ENCODE results near the gene ARL6IP5. TPM values are rescaled to one million over a fixed set of nuclear protein-coding genes. Genes with fewer than 3 reads are reported as not detected.

Gene ARL6IP5
- total RNA-seq, 1 experiment from 2014 or later: 25.4 TPM

DNA sequence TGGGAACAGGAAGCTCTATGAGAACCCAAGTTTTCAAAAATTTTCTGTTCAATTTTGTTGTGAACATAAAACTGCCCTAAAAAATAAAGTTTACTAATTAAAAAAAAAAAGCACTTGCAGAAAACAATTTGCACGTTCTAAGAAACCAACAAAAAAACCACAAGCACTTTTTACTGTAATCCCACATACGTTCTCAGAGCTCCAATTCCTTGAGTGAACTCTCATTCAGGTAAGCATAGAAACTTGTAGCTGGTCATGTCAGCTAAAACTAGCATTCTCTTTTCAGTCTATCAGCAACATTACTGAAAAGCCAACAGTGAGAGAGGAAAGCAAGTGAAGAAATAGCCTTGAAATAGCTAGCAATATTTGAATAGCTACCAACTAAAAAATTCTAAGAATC, 21.1 kb upstream of the ARL6IP5 start:
- intact Hi-C loops (cut with micrococcal nuclease): no loop called here
- CTCF ChIA-PET: no interaction called here

GRCh38 chr3:69065318-69065964, 19.3 kb upstream of the ARL6IP5 start:
- Histone ChIP-seq H3K4me3 (ENCODE audit: low read length) (no peak overlapping the region), H3K4me2 (ENCODE audit: low read length) (no peak overlapping the region), H2AFZ (ENCODE audit: low read length) (no peak overlapping the region), H3K36me3 (ENCODE audit: low read depth, low read length) (peaks cover 3% of the 10 kb centered on the region; the same call in 1 of the 2 replicates), H3K9ac (ENCODE audit: low read length) (no peak overlapping the region), H3K9me3 (ENCODE audit: low read length) (no peaks in the 10 kb centered on the region), H4K20me1 (ENCODE audit: low read length) (no peaks in the 10 kb centered on the region), H3K4me1 (ENCODE audit: insufficient read depth, low read length) (no peaks in the 10 kb centered on the region), H3K27ac (ENCODE audit: low read length) (no peak overlapping the region), H3K79me2 (ENCODE audit: low read length) (no peaks in the 10 kb centered on the region), H3K27me3 (ENCODE audit: low read length) (no peaks in the 10 kb centered on the region), H3K9me2 (replicated peaks; ENCODE audit: low read length) (no peaks in the 10 kb centered on the region), H3F3A (ENCODE audit: low read length, unreplicated experiment) (no peaks in the 10 kb centered on the region)
- no peak for DNase-seq
- no peak for ATAC-seq
- no TSS peak for BruUV-seq (replicated peaks)
- no peak for TF ChIP-seq EZH2phosphoT487 (IDR thresholded peaks at IDR 0.05; ENCODE audit: borderline replicate concordance, low read length)
- TF ChIP-seq, protein P1, sequence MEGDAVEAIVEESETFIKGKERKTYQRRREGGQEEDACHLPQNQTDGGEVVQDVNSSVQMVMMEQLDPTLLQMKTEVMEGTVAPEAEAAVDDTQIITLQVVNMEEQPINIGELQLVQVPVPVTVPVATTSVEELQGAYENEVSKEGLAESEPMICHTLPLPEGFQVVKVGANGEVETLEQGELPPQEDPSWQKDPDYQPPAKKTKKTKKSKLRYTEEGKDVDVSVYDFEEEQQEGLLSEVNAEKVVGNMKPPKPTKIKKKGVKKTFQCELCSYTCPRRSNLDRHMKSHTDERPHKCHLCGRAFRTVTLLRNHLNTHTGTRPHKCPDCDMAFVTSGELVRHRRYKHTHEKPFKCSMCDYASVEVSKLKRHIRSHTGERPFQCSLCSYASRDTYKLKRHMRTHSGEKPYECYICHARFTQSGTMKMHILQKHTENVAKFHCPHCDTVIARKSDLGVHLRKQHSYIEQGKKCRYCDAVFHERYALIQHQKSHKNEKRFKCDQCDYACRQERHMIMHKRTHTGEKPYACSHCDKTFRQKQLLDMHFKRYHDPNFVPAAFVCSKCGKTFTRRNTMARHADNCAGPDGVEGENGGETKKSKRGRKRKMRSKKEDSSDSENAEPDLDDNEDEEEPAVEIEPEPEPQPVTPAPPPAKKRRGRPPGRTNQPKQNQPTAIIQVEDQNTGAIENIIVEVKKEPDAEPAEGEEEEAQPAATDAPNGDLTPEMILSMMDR (conservative IDR thresholded peaks at IDR 0.05; ENCODE audit: low read depth, low read length): no peak
- TF ChIP-seq EZH2 (IDR thresholded peaks at IDR 0.05; ENCODE audit: low read length, unreplicated experiment): no peak
- ChIA-PET POLR2A (ENCODE audit: unreplicated experiment) (no interaction called here), CTCF (no interaction called here)
- intact Hi-C loops (cut with micrococcal nuclease): no loop called here

More for the DNA sequence above, 21.1 kb upstream of the ARL6IP5 start:
- Histone ChIP-seq H3K4me2 (ENCODE audit: low read length) (no peak overlapping the region), H3K79me2 (ENCODE audit: low read length) (no peaks in the 10 kb centered on the region), H3K36me3 (ENCODE audit: low read depth, low read length) (peaks cover 3% of the 10 kb centered on the region; the same call in 1 of the 2 replicates), H3K27ac (ENCODE audit: low read length) (no peak overlapping the region), H3K9me2 (replicated peaks; ENCODE audit: low read length) (no peaks in the 10 kb centered on the region), H3K4me1 (ENCODE audit: insufficient read depth, low read length) (no peaks in the 10 kb centered on the region), H3K27me3 (ENCODE audit: low read length) (no peaks in the 10 kb centered on the region), H3K4me3 (ENCODE audit: low read length) (no peak overlapping the region), H2AFZ (ENCODE audit: low read length) (no peak overlapping the region), H3K9me3 (ENCODE audit: low read length) (no peaks in the 10 kb centered on the region), H4K20me1 (ENCODE audit: low read length) (no peaks in the 10 kb centered on the region), H3F3A (ENCODE audit: low read length, unreplicated experiment) (no peaks in the 10 kb centered on the region), H3K9ac (ENCODE audit: low read length) (no peak overlapping the region)
- no peak for ATAC-seq
- no peak for DNase-seq
- BruUV-seq (replicated peaks): no TSS peak
- TF ChIP-seq, protein P1 (conservative IDR thresholded peaks at IDR 0.05; ENCODE audit: low read depth, low read length): no peak
- no peak for TF ChIP-seq EZH2phosphoT487 (IDR thresholded peaks at IDR 0.05; ENCODE audit: borderline replicate concordance, low read length)
- TF ChIP-seq EZH2 (IDR thresholded peaks at IDR 0.05; ENCODE audit: low read length, unreplicated experiment): no peak
- POLR2A ChIA-PET (ENCODE audit: unreplicated experiment): no interaction called here

- Histone ChIP-seq H3K27ac (ENCODE audit: low read length) (no peak overlapping the region), H3K9ac (ENCODE audit: low read length) (no peak overlapping the region), H3K9me3 (ENCODE audit: low read length) (no peaks in the 10 kb centered on the region), H3K27me3 (ENCODE audit: low read length) (no peaks in the 10 kb centered on the region), H4K20me1 (ENCODE audit: low read length) (no peaks in the 10 kb centered on the region), H3K4me2 (ENCODE audit: low read length) (no peak overlapping the region), H2AFZ (ENCODE audit: low read length) (no peak overlapping the region), H3K79me2 (ENCODE audit: low read length) (no peaks in the 10 kb centered on the region), H3K4me3 (ENCODE audit: low read length) (no peak overlapping the region), H3K36me3 (ENCODE audit: low read depth, low read length) (peaks cover 3% of the 10 kb centered on the region; the same call in 1 of the 2 replicates), H3F3A (ENCODE audit: low read length, unreplicated experiment) (no peaks in the 10 kb centered on the region), H3K4me1 (ENCODE audit: insufficient read depth, low read length) (no peaks in the 10 kb centered on the region), H3K9me2 (replicated peaks; ENCODE audit: low read length) (no peaks in the 10 kb centered on the region)
- ATAC-seq (no peak), DNase-seq (no peak)
- ChIA-PET CTCF (no interaction called here), POLR2A (ENCODE audit: unreplicated experiment) (no interaction called here)
- intact Hi-C loops (cut with micrococcal nuclease): no loop called here
- TF ChIP-seq EZH2 (IDR thresholded peaks at IDR 0.05; ENCODE audit: low read length, unreplicated experiment) (no peak), EZH2phosphoT487 (IDR thresholded peaks at IDR 0.05; ENCODE audit: borderline replicate concordance, low read length) (no peak)
- TF ChIP-seq, protein P1 (conservative IDR thresholded peaks at IDR 0.05; ENCODE audit: low read depth, low read length): no peak
- BruUV-seq (replicated peaks): no TSS peak
Measured at GRCh38 chr3:69066121-69066520, 18.6 kb upstream of the ARL6IP5 start.

Measured in PC-3 (cell line).